Mesenchymal stem cell (in vitro differentiated cells and primary cell): Measurements from ENCODE around the gene NTRK3.

Experiments
- DNase-seq: peaks from one replicate; pipeline ENCODE4 v3.0.0-alpha.2; 2013
- H2AFZ ChIP-seq: one replicate; pipeline ENCODE4 v1.6.1; 2013; ENCODE audit warnings: low read depth, mild to moderate bottlenecking, control low read depth, inconsistent platforms, low read length, moderate library complexity
- H2AK5ac ChIP-seq: 2 replicates; pipeline ENCODE4 v1.6.1; 2013; ENCODE audit warnings: low read length, moderate library complexity, mild to moderate bottlenecking, inconsistent platforms; ENCODE audit not compliant: severe bottlenecking
- H2BK120ac ChIP-seq: one replicate; pipeline ENCODE4 v1.6.1; 2013; ENCODE audit warnings: low read depth, mild to moderate bottlenecking, inconsistent platforms, low read length, moderate library complexity
- H2BK12ac ChIP-seq, 2 experiments: one replicate each; pipeline ENCODE4 v1.6.1; 2013; ENCODE audit warnings: inconsistent platforms in 2 of 2, low read length in 2 of 2, mild to moderate bottlenecking in 2 of 2, moderate library complexity in 2 of 2, control low read depth in 1 of 2
- H2BK15ac ChIP-seq: one replicate; pipeline ENCODE4 v1.6.1; 2013; ENCODE audit warnings: mild to moderate bottlenecking, low read depth, inconsistent platforms; ENCODE audit not compliant: poor library complexity, severe bottlenecking
- H2BK5ac ChIP-seq: 2 replicates; pipeline ENCODE4 v1.6.1; 2013; ENCODE audit warnings: low read depth, mild to moderate bottlenecking, low read length, control low read depth, inconsistent platforms; ENCODE audit not compliant: poor library complexity, severe bottlenecking
- H3K14ac ChIP-seq, 2 experiments: one replicate each; pipeline ENCODE4 v1.6.1; 2013; ENCODE audit warnings: inconsistent platforms in 2 of 2, low read length in 2 of 2, control low read depth in 1 of 2, mild to moderate bottlenecking in 1 of 2, moderate library complexity in 1 of 2
- H3K18ac ChIP-seq, 2 experiments: one replicate each; pipeline ENCODE4 v1.6.1; 2013; ENCODE audit warnings: inconsistent platforms in 2 of 2, low read length in 2 of 2, control low read depth in 1 of 2, low read depth in 1 of 2, mild to moderate bottlenecking in 1 of 2
- H3K23ac ChIP-seq, 2 experiments: one replicate each; pipeline ENCODE4 v1.6.1; 2013; ENCODE audit warnings: inconsistent platforms in 2 of 2, low read length in 2 of 2, mild to moderate bottlenecking in 2 of 2, moderate library complexity in 2 of 2, control low read depth in 1 of 2
- H3K27ac ChIP-seq: 2 replicates; pipeline ENCODE4 v1.5.1; 2013; ENCODE audit warnings: mild to moderate bottlenecking, moderate library complexity, low read length, control low read depth, inconsistent platforms; ENCODE audit not compliant: poor library complexity, severe bottlenecking
- H3K27me3 ChIP-seq, 2 experiments: 2 replicates each; pipeline versions ENCODE4 v1.6.1 to v1.7.0; 2013; ENCODE audit warnings: low read length in 2 of 2, mild to moderate bottlenecking in 2 of 2, moderate library complexity in 2 of 2, control low read depth in 1 of 2, inconsistent platforms in 1 of 2; ENCODE audit not compliant: control insufficient read depth in 1 of 2, insufficient read depth in 1 of 2
- H3K36me3 ChIP-seq, 2 experiments: 2 replicates each; pipeline versions ENCODE4 v1.6.1 to v1.7.0; 2013; ENCODE audit warnings: low read length in 2 of 2, control low read depth in 1 of 2, inconsistent platforms in 1 of 2, low read depth in 1 of 2, mild to moderate bottlenecking in 1 of 2; ENCODE audit not compliant: insufficient read depth in 2 of 2, control insufficient read depth in 1 of 2
- H3K4ac ChIP-seq, 2 experiments: one replicate each; pipeline ENCODE4 v1.6.1; 2013; ENCODE audit warnings: inconsistent platforms in 2 of 2, low read length in 2 of 2, mild to moderate bottlenecking in 2 of 2, moderate library complexity in 2 of 2, control low read depth in 1 of 2, low read depth in 1 of 2
- H3K4me1 ChIP-seq: 2 replicates; pipeline ENCODE4 v1.6.1; 2013; ENCODE audit warnings: low read depth, low read length, control low read depth; ENCODE audit not compliant: control insufficient read depth, insufficient read depth
- H3K4me2 ChIP-seq: 2 replicates; pipeline ENCODE4 v1.6.1; 2013; ENCODE audit warnings: low read length, mild to moderate bottlenecking, inconsistent platforms; ENCODE audit not compliant: poor library complexity, severe bottlenecking
- H3K4me3 ChIP-seq, 2 experiments: 2 replicates each; pipeline versions ENCODE4 v1.5.1 to v1.7.0; 2013; ENCODE audit warnings: low read length in 2 of 2, mild to moderate bottlenecking in 2 of 2, control low read depth in 1 of 2, low read depth in 1 of 2; ENCODE audit not compliant: insufficient read depth in 1 of 2
- H3K79me1 ChIP-seq: replicated peaks from 2 replicates; pipeline ENCODE4 v1.6.1; 2013; ENCODE audit warnings: mild to moderate bottlenecking, control low read depth, low read length, inconsistent platforms; ENCODE audit not compliant: poor library complexity, severe bottlenecking
- H3K9ac ChIP-seq: 2 replicates; pipeline ENCODE4 v1.7.0; 2013; ENCODE audit warnings: mild to moderate bottlenecking, low read length, moderate library complexity
- H3K9me3 ChIP-seq: 2 replicates; pipeline ENCODE4 v1.7.0; 2013; ENCODE audit warnings: mild to moderate bottlenecking, low read length; ENCODE audit not compliant: control insufficient read depth
- H4K8ac ChIP-seq: one replicate; pipeline ENCODE4 v1.6.1; 2013; ENCODE audit warnings: inconsistent platforms, mild to moderate bottlenecking, low read length, moderate library complexity
- H4K91ac ChIP-seq: one replicate; pipeline ENCODE4 v1.6.1; 2013; ENCODE audit warnings: mild to moderate bottlenecking, low read length, inconsistent platforms
- WGBS: methylation state at CpG from one replicate; pipeline ENCODE4 v1.1.7; 2013; ENCODE audit warnings: mixed read lengths; 5-methylcytosine and 5-hydroxymethylcytosine counted together

NTRK3 gene

GRCh38 chr15:87871731-87872320 is 384.7 kb downstream of the NTRK3 start:
- no peaks in the 10 kb centered on the region for H3K9me3 ChIP-seq
- no peak overlapping the region for H3K4ac ChIP-seq
- no peaks in the 10 kb centered on the region for H3K4me1 ChIP-seq
- no peak for DNase-seq
- H2BK5ac ChIP-seq, result no peak overlapping the region
- H3K18ac ChIP-seq, result no peak overlapping the region
- 89% methylated on average over 1 of the region's 3 CpGs for WGBS
- no peaks in the 10 kb centered on the region for H3K36me3 ChIP-seq
- no peak overlapping the region for H3K4me2 ChIP-seq
- no peak overlapping the region for H2AK5ac ChIP-seq
- H4K8ac ChIP-seq, result no peak overlapping the region
- no peak overlapping the region for H3K27ac ChIP-seq
- H2AFZ ChIP-seq, result no peak overlapping the region
- H3K79me1 ChIP-seq, result no peaks in the 10 kb centered on the region
- H3K23ac ChIP-seq, result no peak overlapping the region
- H2BK15ac ChIP-seq, result no peak overlapping the region
- H3K9ac ChIP-seq, result no peak overlapping the region
- H4K91ac ChIP-seq, result no peak overlapping the region
- H3K27me3 ChIP-seq, result no peaks in the 10 kb centered on the region
- no peak overlapping the region for H3K14ac ChIP-seq
- H2BK12ac ChIP-seq, result no peak overlapping the region
- no peak overlapping the region for H2BK120ac ChIP-seq
- H3K4me3 ChIP-seq, result no peak overlapping the region

- no peak overlapping the region for H3K27ac ChIP-seq
- no peak overlapping the region for H3K4me2 ChIP-seq
- H2BK120ac ChIP-seq, result no peak overlapping the region
- no peak overlapping the region for H3K4me3 ChIP-seq
- WGBS, result 72% methylated on average over 1 of the region's 2 CpGs
- H3K18ac ChIP-seq, result no peak overlapping the region
- no peak overlapping the region for H2BK15ac ChIP-seq
- no peak overlapping the region for H2BK5ac ChIP-seq
- DNase-seq, result no peak
- no peak overlapping the region for H2AFZ ChIP-seq
- no peak overlapping the region for H3K4ac ChIP-seq
- H4K91ac ChIP-seq, result no peak overlapping the region
- no peaks in the 10 kb centered on the region for H3K4me1 ChIP-seq
- no peak overlapping the region for H3K14ac ChIP-seq
- H2AK5ac ChIP-seq, result no peak overlapping the region
- no peak overlapping the region for H3K9ac ChIP-seq
- H3K27me3 ChIP-seq, result no peaks in the 10 kb centered on the region
- no peaks in the 10 kb centered on the region for H3K36me3 ChIP-seq
- no peaks in the 10 kb centered on the region for H3K79me1 ChIP-seq
- no peaks in the 10 kb centered on the region for H3K9me3 ChIP-seq
- H2BK12ac ChIP-seq, result no peak overlapping the region
- H3K23ac ChIP-seq, result no peak overlapping the region
- H4K8ac ChIP-seq, result no peak overlapping the region
Measured at GRCh38 chr15:87871258-87871681, 385.3 kb downstream of the NTRK3 start.

GRCh38 chr15:87866961-87867360 is 389.6 kb downstream of the NTRK3 start:
- no peaks in the 10 kb centered on the region for H3K4me1 ChIP-seq
- peaks cover 0 to 9% of the 10 kb centered on the region in 2 experiments for H3K27me3 ChIP-seq
- H3K14ac ChIP-seq, result no peak overlapping the region
- H3K36me3 ChIP-seq, result no peaks in the 10 kb centered on the region
- no peak overlapping the region for H2BK12ac ChIP-seq
- H2AFZ ChIP-seq, result no peak overlapping the region
- no peak overlapping the region for H3K4ac ChIP-seq
- H4K8ac ChIP-seq, result no peak overlapping the region
- no peak overlapping the region for H2BK5ac ChIP-seq
- H2BK15ac ChIP-seq, result no peak overlapping the region
- H3K23ac ChIP-seq, result no peak overlapping the region
- H3K9ac ChIP-seq, result no peak overlapping the region
- H3K4me2 ChIP-seq, result no peak overlapping the region
- DNase-seq, result no peak
- no peaks in the 10 kb centered on the region for H3K9me3 ChIP-seq
- no peaks in the 10 kb centered on the region for H3K79me1 ChIP-seq
- 8% methylated on average over 3 of the region's 3 CpGs for WGBS
- no peak overlapping the region for H3K18ac ChIP-seq
- H4K91ac ChIP-seq, result no peak overlapping the region
- no peak overlapping the region for H2BK120ac ChIP-seq
- H3K27ac ChIP-seq, result no peak overlapping the region
- no peak overlapping the region for H2AK5ac ChIP-seq
- no peak overlapping the region for H3K4me3 ChIP-seq

GRCh38 chr15:87863152-87863551 is 393.4 kb downstream of the NTRK3 start:
- 29% methylated on average over 3 of the region's 5 CpGs for WGBS

More at GRCh38 chr15:87863152-87863551, 393.4 kb downstream of the NTRK3 start:
- H3K36me3 ChIP-seq, result no peaks in the 10 kb centered on the region
- H4K91ac ChIP-seq, result no peak overlapping the region
- no peak overlapping the region for H4K8ac ChIP-seq
- H3K4me2 ChIP-seq, result no peak overlapping the region
- no peak overlapping the region for H2BK15ac ChIP-seq
- no peak overlapping the region for H3K4ac ChIP-seq
- no peaks in the 10 kb centered on the region for H3K9me3 ChIP-seq
- peaks cover 0 to 13% of the 10 kb centered on the region in 2 experiments for H3K27me3 ChIP-seq
- no peak overlapping the region for H2BK12ac ChIP-seq
- DNase-seq, result peak; percentile 19
- no peak overlapping the region for H2AK5ac ChIP-seq
- H2BK5ac ChIP-seq, result no peak overlapping the region
- no peak overlapping the region for H2AFZ ChIP-seq
- H3K4me3 ChIP-seq, result no peak overlapping the region
- H3K79me1 ChIP-seq, result no peaks in the 10 kb centered on the region
- no peak overlapping the region for H3K23ac ChIP-seq
- no peak overlapping the region for H3K27ac ChIP-seq
- H2BK120ac ChIP-seq, result no peak overlapping the region
- no peaks in the 10 kb centered on the region for H3K4me1 ChIP-seq
- H3K9ac ChIP-seq, result no peak overlapping the region
- H3K14ac ChIP-seq, result no peak overlapping the region
- H3K18ac ChIP-seq, result no peak overlapping the region
